Mesenchymal stem cell (in vitro differentiated cells and primary cell): ENCODE measurements around the gene MED27.

Experiments used
- DNase-seq: peaks from one replicate; pipeline ENCODE4 v3.0.0-alpha.2; 2013
- H2AFZ ChIP-seq: one replicate; pipeline ENCODE4 v1.6.1; 2013; ENCODE audit warnings: low read depth, mild to moderate bottlenecking, control low read depth, inconsistent platforms, low read length, moderate library complexity
- H2AK5ac ChIP-seq: 2 replicates; pipeline ENCODE4 v1.6.1; 2013; ENCODE audit warnings: low read length, moderate library complexity, mild to moderate bottlenecking, inconsistent platforms; ENCODE audit not compliant: severe bottlenecking
- H2BK120ac ChIP-seq: one replicate; pipeline ENCODE4 v1.6.1; 2013; ENCODE audit warnings: low read depth, mild to moderate bottlenecking, inconsistent platforms, low read length, moderate library complexity
- H2BK12ac ChIP-seq, 2 experiments: one replicate each; pipeline ENCODE4 v1.6.1; 2013; ENCODE audit warnings: inconsistent platforms in 2 of 2, low read length in 2 of 2, mild to moderate bottlenecking in 2 of 2, moderate library complexity in 2 of 2, control low read depth in 1 of 2
- H2BK15ac ChIP-seq: one replicate; pipeline ENCODE4 v1.6.1; 2013; ENCODE audit warnings: mild to moderate bottlenecking, low read depth, inconsistent platforms; ENCODE audit not compliant: poor library complexity, severe bottlenecking
- H2BK5ac ChIP-seq: 2 replicates; pipeline ENCODE4 v1.6.1; 2013; ENCODE audit warnings: low read depth, mild to moderate bottlenecking, low read length, control low read depth, inconsistent platforms; ENCODE audit not compliant: poor library complexity, severe bottlenecking
- H3K14ac ChIP-seq, 2 experiments: one replicate each; pipeline ENCODE4 v1.6.1; 2013; ENCODE audit warnings: inconsistent platforms in 2 of 2, low read length in 2 of 2, control low read depth in 1 of 2, mild to moderate bottlenecking in 1 of 2, moderate library complexity in 1 of 2
- H3K18ac ChIP-seq, 2 experiments: one replicate each; pipeline ENCODE4 v1.6.1; 2013; ENCODE audit warnings: inconsistent platforms in 2 of 2, low read length in 2 of 2, control low read depth in 1 of 2, low read depth in 1 of 2, mild to moderate bottlenecking in 1 of 2
- H3K23ac ChIP-seq, 2 experiments: one replicate each; pipeline ENCODE4 v1.6.1; 2013; ENCODE audit warnings: inconsistent platforms in 2 of 2, low read length in 2 of 2, mild to moderate bottlenecking in 2 of 2, moderate library complexity in 2 of 2, control low read depth in 1 of 2
- H3K27ac ChIP-seq: 2 replicates; pipeline ENCODE4 v1.5.1; 2013; ENCODE audit warnings: mild to moderate bottlenecking, moderate library complexity, low read length, control low read depth, inconsistent platforms; ENCODE audit not compliant: poor library complexity, severe bottlenecking
- H3K27me3 ChIP-seq, 2 experiments: 2 replicates each; pipeline versions ENCODE4 v1.6.1 to v1.7.0; 2013; ENCODE audit warnings: low read length in 2 of 2, mild to moderate bottlenecking in 2 of 2, moderate library complexity in 2 of 2, control low read depth in 1 of 2, inconsistent platforms in 1 of 2; ENCODE audit not compliant: control insufficient read depth in 1 of 2, insufficient read depth in 1 of 2
- H3K36me3 ChIP-seq, 2 experiments: 2 replicates each; pipeline versions ENCODE4 v1.6.1 to v1.7.0; 2013; ENCODE audit warnings: low read length in 2 of 2, control low read depth in 1 of 2, inconsistent platforms in 1 of 2, low read depth in 1 of 2, mild to moderate bottlenecking in 1 of 2; ENCODE audit not compliant: insufficient read depth in 2 of 2, control insufficient read depth in 1 of 2
- H3K4ac ChIP-seq, 2 experiments: one replicate each; pipeline ENCODE4 v1.6.1; 2013; ENCODE audit warnings: inconsistent platforms in 2 of 2, low read length in 2 of 2, mild to moderate bottlenecking in 2 of 2, moderate library complexity in 2 of 2, control low read depth in 1 of 2, low read depth in 1 of 2
- H3K4me1 ChIP-seq: 2 replicates; pipeline ENCODE4 v1.6.1; 2013; ENCODE audit warnings: low read depth, low read length, control low read depth; ENCODE audit not compliant: control insufficient read depth, insufficient read depth
- H3K4me2 ChIP-seq: 2 replicates; pipeline ENCODE4 v1.6.1; 2013; ENCODE audit warnings: low read length, mild to moderate bottlenecking, inconsistent platforms; ENCODE audit not compliant: poor library complexity, severe bottlenecking
- H3K4me3 ChIP-seq, 2 experiments: 2 replicates each; pipeline versions ENCODE4 v1.5.1 to v1.7.0; 2013; ENCODE audit warnings: low read length in 2 of 2, mild to moderate bottlenecking in 2 of 2, control low read depth in 1 of 2, low read depth in 1 of 2; ENCODE audit not compliant: insufficient read depth in 1 of 2
- H3K79me1 ChIP-seq: replicated peaks from 2 replicates; pipeline ENCODE4 v1.6.1; 2013; ENCODE audit warnings: mild to moderate bottlenecking, control low read depth, low read length, inconsistent platforms; ENCODE audit not compliant: poor library complexity, severe bottlenecking
- H3K9ac ChIP-seq: 2 replicates; pipeline ENCODE4 v1.7.0; 2013; ENCODE audit warnings: mild to moderate bottlenecking, low read length, moderate library complexity
- H3K9me3 ChIP-seq: 2 replicates; pipeline ENCODE4 v1.7.0; 2013; ENCODE audit warnings: mild to moderate bottlenecking, low read length; ENCODE audit not compliant: control insufficient read depth
- H4K8ac ChIP-seq: one replicate; pipeline ENCODE4 v1.6.1; 2013; ENCODE audit warnings: inconsistent platforms, mild to moderate bottlenecking, low read length, moderate library complexity
- H4K91ac ChIP-seq: one replicate; pipeline ENCODE4 v1.6.1; 2013; ENCODE audit warnings: mild to moderate bottlenecking, low read length, inconsistent platforms
- WGBS: methylation state at CpG from one replicate; pipeline ENCODE4 v1.1.7; 2013; ENCODE audit warnings: mixed read lengths; 5-methylcytosine and 5-hydroxymethylcytosine counted together

The MED27 gene

DNA sequence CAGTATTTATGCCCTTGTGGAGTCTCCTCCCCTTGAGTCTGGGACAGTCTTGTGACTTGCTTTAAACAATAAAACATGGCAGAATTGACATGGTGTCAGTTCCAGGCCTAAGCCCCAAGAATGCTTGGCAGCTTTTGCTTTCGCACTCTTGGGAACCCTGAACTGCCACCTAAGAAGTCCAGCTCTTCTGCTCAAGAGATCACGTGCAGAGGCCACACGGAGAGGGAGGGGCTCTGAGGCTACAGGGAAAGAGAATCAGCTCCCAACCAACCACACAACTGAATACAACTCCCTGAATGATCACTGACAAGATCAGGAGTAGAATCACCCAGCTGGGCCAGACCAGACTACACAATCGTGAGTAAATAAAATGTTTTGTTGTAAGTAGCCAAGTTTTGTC lies 97.6 kb downstream of the MED27 start:
- no peak overlapping the region for H3K4me2 ChIP-seq
- H2BK15ac ChIP-seq: no peak overlapping the region
- no peak overlapping the region for H4K8ac ChIP-seq
- H3K18ac ChIP-seq: peak overlapping the region in 1 of 2 experiments; percentile 38
- no peaks in the 10 kb centered on the region for H3K9me3 ChIP-seq
- H3K9ac ChIP-seq: no peak overlapping the region
- peaks cover 2% of the 10 kb centered on the region for H3K4me1 ChIP-seq
- peak overlapping the region in 1 of 2 experiments; percentile 64 for H2BK12ac ChIP-seq
- no peaks in the 10 kb centered on the region for H3K27me3 ChIP-seq
- H3K4me3 ChIP-seq: no peak overlapping the region
- H3K23ac ChIP-seq: no peak overlapping the region
- no peak overlapping the region for H3K27ac ChIP-seq
- H2AK5ac ChIP-seq: no peak overlapping the region
- no peak overlapping the region for H3K14ac ChIP-seq
- peaks cover 22% of the 10 kb centered on the region for H3K79me1 ChIP-seq
- no peak overlapping the region for H2BK5ac ChIP-seq
- no peak overlapping the region for H3K4ac ChIP-seq
- DNase-seq: peak; percentile 41
- WGBS: 91% methylated on average over 4 of the region's 4 CpGs
- no peak overlapping the region for H4K91ac ChIP-seq
- no peaks in the 10 kb centered on the region for H3K36me3 ChIP-seq
- no peak overlapping the region for H2AFZ ChIP-seq
- H2BK120ac ChIP-seq: no peak overlapping the region

DNA sequence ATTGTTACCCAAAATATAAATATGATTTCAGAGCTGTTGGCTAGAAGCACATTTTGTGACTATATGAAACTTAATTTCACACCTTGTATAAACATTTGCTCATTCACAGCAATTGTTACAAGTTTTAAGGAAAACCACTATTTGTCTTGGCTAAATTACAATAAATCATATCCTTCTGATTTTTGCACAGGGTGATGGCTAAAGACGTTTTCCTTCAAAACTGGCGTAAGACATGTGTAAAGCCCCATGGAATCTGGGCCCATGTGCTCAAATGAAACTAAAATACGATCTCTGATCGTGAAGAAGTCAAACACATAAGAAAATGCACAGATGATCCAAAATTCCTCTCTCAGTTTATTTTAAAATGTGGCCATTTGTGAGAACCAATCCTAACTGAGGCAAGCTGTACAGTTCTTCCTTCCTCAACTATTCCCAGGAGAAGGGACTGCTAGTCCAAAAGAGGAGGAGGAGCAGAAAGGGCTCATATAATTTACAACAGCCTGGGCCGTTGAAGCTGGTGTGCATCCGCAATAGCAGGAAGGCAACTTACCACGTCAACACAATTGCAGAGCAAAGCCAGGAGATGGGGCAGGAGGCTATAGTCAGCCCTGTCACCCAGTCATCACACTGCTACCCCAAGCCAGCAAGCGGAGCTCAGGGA lies 98.4 kb downstream of the MED27 start:
- WGBS: 52% methylated on average over 7 of the region's 8 CpGs
- Histone ChIP-seq H3K9me3 (no peaks in the 10 kb centered on the region), H3K4ac (peak overlapping the region in 1 of 2 experiments; percentile 0), H2BK5ac (no peak overlapping the region), H3K27me3 (no peaks in the 10 kb centered on the region), H4K91ac (no peak overlapping the region), H3K18ac (peak overlapping the region in 1 of 2 experiments; percentile 81), H2AFZ (no peak overlapping the region), H3K14ac (no peak overlapping the region), H3K9ac (peak overlapping the region; percentile 59), H2BK120ac (no peak overlapping the region), H3K36me3 (no peaks in the 10 kb centered on the region), H3K4me2 (no peak overlapping the region), H4K8ac (no peak overlapping the region), H2AK5ac (no peak overlapping the region), H3K27ac (no peak overlapping the region), H3K4me3 (peak overlapping the region in 1 of 2 experiments; percentile 59), H3K4me1 (peaks cover 2% of the 10 kb centered on the region), H2BK12ac (peak overlapping the region in 1 of 2 experiments; percentile 45), H3K79me1 (peaks cover 27% of the 10 kb centered on the region), H2BK15ac (no peak overlapping the region), H3K23ac (no peak overlapping the region)
- DNase-seq: no peak

DNA sequence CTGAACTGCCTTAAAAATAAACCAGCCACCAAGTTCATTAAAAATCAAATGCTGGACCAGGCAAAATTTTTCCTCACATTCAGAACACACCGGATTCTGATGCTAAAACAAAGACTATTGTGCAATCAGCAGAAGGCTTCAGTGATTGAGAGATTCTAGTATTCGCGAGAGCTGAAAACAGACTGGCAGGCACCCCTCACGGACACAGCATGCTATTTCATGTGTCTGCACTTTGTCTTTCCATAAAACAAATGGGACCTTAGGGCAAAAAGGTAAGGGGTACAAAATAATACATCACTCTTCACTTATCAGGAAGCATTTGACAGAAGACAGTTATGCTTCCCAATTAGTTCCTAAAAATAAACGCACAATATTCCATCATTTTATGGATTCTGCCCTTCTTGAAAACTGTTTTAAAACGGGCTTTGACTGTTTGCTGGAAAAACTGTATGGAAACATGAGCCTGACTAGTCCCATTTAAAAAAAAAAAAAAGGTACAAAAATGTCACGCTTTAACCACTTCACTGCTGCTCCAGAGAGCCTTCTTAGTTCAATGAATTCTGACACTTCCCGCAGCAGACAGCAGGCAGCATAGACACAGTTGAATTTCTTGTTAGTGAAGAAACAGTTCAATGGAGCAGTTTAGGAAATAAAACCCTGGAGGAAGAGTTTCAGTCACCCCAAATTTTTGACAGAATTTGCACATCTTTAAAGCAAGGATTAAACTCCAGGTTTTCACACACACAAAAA lies 99.2 kb downstream of the MED27 start:
- Histone ChIP-seq H3K23ac (no peak overlapping the region), H3K14ac (no peak overlapping the region), H3K79me1 (peaks cover 29% of the 10 kb centered on the region), H2BK5ac (no peak overlapping the region), H3K9me3 (no peaks in the 10 kb centered on the region), H3K18ac (peak overlapping the region in 1 of 2 experiments; percentile 12), H2AK5ac (no peak overlapping the region), H4K91ac (no peak overlapping the region), H3K4ac (no peak overlapping the region), H2AFZ (no peak overlapping the region), H2BK120ac (no peak overlapping the region), H3K36me3 (no peaks in the 10 kb centered on the region), H2BK12ac (no peak overlapping the region), H3K4me2 (no peak overlapping the region), H3K4me1 (peaks cover 2% of the 10 kb centered on the region), H3K4me3 (no peak overlapping the region), H4K8ac (no peak overlapping the region), H3K9ac (peak overlapping the region; percentile 59), H2BK15ac (no peak overlapping the region), H3K27me3 (no peaks in the 10 kb centered on the region), H3K27ac (no peak overlapping the region)
- 49% methylated on average over 7 of the region's 8 CpGs for WGBS
- no peak for DNase-seq

DNA sequence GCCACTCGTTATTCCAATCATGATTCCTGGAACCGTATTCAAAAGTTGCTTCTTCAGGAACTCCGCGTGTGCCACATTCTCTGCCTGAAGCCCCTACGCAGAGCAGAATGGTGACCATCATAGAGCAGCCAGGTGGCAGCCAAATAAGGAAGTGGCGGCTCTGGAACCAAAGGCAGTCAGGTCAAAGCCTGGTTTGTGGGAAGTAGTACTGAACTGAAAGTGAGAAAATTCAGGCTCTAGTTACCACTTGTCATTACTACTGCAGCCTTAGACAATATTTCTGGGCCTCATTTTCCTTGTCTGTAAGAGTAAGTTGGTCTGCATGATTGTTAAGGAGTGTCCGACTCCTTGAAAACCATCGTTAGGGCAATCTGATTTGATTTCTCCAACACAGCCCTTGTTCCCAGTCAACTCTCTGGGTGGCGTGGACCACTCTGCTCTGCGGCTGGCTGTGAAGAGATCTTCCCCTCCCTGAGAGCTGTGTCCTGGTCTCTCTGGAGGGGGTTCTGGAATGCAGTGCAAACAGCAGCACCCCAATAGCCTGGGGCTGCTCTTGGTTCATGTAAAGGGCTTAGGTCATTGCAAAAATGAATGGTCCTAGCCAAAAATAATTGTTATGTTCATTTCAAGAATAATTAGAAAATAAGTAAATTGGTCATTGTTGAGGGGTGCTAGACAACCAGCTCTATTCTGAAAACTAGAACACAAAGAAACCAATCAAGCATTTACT lies 102.4 kb downstream of the MED27 start:
- Histone ChIP-seq H3K14ac (no peak overlapping the region), H3K9ac (no peak overlapping the region), H2AK5ac (no peak overlapping the region), H3K36me3 (no peaks in the 10 kb centered on the region), H2BK15ac (no peak overlapping the region), H3K79me1 (peaks cover 36% of the 10 kb centered on the region), H3K27ac (no peak overlapping the region), H2BK12ac (peak overlapping the region; percentile 14 to 65), H2BK120ac (no peak overlapping the region), H4K8ac (no peak overlapping the region), H2AFZ (no peak overlapping the region), H3K4me3 (no peak overlapping the region), H3K18ac (peak overlapping the region; percentile 23 to 49), H4K91ac (peak overlapping the region; percentile 65), H3K4ac (no peak overlapping the region), H3K4me2 (no peak overlapping the region), H3K27me3 (no peaks in the 10 kb centered on the region), H3K23ac (no peak overlapping the region), H3K9me3 (no peaks in the 10 kb centered on the region), H3K4me1 (peaks cover 2% of the 10 kb centered on the region), H2BK5ac (no peak overlapping the region)
- WGBS: 92% methylated on average over 10 of the region's 10 CpGs
- no peak for DNase-seq
